Measurements from ENCODE around the gene IGFBP4. TPM values are rescaled to one million over a fixed set of nuclear protein-coding genes. Genes with fewer than 3 reads are reported as not detected.
A peak's percentile ranks its signal among the peaks of the same experiment; 100 is the strongest.

The IGFBP4 gene
- total and polyA plus RNA-seq, 2 of the 13 experiments (the other 11 are each of a cell fraction or from before 2014, with no cell fraction given), result 4.1 to 49.0 TPM

DNA sequence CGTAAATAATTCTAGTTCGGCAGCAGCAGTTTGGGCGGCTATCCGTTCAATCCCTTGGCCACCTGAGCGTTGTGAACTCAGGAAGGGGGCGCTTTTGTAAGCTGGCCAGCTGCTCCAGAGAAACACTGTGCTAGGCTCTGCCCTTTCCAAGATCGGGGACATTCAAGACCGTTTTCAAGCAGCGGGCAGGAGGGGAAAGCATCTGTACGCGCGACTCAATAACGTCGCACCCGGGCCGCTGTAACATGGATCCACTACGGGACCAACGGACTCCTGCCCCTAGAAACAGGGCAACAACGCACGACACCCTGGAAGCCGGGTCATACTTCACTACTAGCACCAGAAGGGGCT, 26.0 kb upstream of the IGFBP4 start (continued):
- TF ChIP-seq, protein P1, sequence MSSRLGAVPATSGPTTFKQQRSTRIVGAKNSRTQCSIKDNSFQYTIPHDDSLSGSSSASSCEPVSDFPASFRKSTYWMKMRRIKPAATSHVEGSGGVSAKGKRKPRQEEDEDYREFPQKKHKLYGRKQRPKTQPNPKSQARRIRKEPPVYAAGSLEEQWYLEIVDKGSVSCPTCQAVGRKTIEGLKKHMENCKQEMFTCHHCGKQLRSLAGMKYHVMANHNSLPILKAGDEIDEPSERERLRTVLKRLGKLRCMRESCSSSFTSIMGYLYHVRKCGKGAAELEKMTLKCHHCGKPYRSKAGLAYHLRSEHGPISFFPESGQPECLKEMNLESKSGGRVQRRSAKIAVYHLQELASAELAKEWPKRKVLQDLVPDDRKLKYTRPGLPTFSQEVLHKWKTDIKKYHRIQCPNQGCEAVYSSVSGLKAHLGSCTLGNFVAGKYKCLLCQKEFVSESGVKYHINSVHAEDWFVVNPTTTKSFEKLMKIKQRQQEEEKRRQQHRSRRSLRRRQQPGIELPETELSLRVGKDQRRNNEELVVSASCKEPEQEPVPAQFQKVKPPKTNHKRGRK (CRISPR knock-in tag; IDR thresholded peaks at IDR 0.05), result no peak
- TF ChIP-seq KAT2B (IDR thresholded peaks at IDR 0.05; ENCODE audit: borderline replicate concordance, low read depth, low read length), result no peak
- TF ChIP-seq RFX5 (IDR thresholded peaks at IDR 0.05; ENCODE audit: low read depth, low read length), result no peak
- no peak for TF ChIP-seq RFXANK (CRISPR knock-in tag; IDR thresholded peaks at IDR 0.05)
- TF ChIP-seq SSRP1 (CRISPR knock-in tag; IDR thresholded peaks at IDR 0.05), result no peak
- TF ChIP-seq RARA (CRISPR knock-in tag; IDR thresholded peaks at IDR 0.05), result no peak
- no peak for TF ChIP-seq ZNF33B (CRISPR knock-in tag; IDR thresholded peaks at IDR 0.05)
- TF ChIP-seq, protein P2, sequence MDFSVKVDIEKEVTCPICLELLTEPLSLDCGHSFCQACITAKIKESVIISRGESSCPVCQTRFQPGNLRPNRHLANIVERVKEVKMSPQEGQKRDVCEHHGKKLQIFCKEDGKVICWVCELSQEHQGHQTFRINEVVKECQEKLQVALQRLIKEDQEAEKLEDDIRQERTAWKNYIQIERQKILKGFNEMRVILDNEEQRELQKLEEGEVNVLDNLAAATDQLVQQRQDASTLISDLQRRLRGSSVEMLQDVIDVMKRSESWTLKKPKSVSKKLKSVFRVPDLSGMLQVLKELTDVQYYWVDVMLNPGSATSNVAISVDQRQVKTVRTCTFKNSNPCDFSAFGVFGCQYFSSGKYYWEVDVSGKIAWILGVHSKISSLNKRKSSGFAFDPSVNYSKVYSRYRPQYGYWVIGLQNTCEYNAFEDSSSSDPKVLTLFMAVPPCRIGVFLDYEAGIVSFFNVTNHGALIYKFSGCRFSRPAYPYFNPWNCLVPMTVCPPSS (IDR thresholded peaks at IDR 0.05), result no peak
- no peak for TF ChIP-seq CEBPB (IDR thresholded peaks at IDR 0.05; ENCODE audit: borderline replicate concordance, low read depth, low read length)
- TF ChIP-seq, protein P3, sequence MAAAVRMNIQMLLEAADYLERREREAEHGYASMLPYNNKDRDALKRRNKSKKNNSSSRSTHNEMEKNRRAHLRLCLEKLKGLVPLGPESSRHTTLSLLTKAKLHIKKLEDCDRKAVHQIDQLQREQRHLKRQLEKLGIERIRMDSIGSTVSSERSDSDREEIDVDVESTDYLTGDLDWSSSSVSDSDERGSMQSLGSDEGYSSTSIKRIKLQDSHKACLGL (CRISPR knock-in tag; IDR thresholded peaks at IDR 0.05), result no peak
- TF ChIP-seq ZNF768 (CRISPR knock-in tag; IDR thresholded peaks at IDR 0.05), result no peak
- TF ChIP-seq MEF2D (CRISPR knock-in tag; IDR thresholded peaks at IDR 0.05), result no peak
- 0 out of 2 replicates have a peak, but pooled peaks have one; percentile 22 for TF ChIP-seq ZFAT (CRISPR knock-in tag; conservative IDR thresholded peaks at IDR 0.05)
- TF ChIP-seq ZNF337 (CRISPR knock-in tag; IDR thresholded peaks at IDR 0.05; ENCODE audit: borderline replicate concordance, low read depth), result no peak
- TF ChIP-seq, protein P4, sequence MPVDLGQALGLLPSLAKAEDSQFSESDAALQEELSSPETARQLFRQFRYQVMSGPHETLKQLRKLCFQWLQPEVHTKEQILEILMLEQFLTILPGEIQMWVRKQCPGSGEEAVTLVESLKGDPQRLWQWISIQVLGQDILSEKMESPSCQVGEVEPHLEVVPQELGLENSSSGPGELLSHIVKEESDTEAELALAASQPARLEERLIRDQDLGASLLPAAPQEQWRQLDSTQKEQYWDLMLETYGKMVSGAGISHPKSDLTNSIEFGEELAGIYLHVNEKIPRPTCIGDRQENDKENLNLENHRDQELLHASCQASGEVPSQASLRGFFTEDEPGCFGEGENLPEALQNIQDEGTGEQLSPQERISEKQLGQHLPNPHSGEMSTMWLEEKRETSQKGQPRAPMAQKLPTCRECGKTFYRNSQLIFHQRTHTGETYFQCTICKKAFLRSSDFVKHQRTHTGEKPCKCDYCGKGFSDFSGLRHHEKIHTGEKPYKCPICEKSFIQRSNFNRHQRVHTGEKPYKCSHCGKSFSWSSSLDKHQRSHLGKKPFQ (CRISPR knock-in tag; IDR thresholded peaks at IDR 0.05; ENCODE audit: insufficient replicate concordance), result peak; percentile 13
- TF ChIP-seq PHF5A (CRISPR knock-in tag; IDR thresholded peaks at IDR 0.05; ENCODE audit: low read depth, unreplicated experiment), result no peak
- TF ChIP-seq, protein P5, sequence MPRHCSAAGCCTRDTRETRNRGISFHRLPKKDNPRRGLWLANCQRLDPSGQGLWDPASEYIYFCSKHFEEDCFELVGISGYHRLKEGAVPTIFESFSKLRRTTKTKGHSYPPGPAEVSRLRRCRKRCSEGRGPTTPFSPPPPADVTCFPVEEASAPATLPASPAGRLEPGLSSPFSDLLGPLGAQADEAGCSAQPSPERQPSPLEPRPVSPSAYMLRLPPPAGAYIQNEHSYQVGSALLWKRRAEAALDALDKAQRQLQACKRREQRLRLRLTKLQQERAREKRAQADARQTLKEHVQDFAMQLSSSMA (CRISPR knock-in tag; IDR thresholded peaks at IDR 0.05), result peak; percentile 81
- TF ChIP-seq, protein P6, sequence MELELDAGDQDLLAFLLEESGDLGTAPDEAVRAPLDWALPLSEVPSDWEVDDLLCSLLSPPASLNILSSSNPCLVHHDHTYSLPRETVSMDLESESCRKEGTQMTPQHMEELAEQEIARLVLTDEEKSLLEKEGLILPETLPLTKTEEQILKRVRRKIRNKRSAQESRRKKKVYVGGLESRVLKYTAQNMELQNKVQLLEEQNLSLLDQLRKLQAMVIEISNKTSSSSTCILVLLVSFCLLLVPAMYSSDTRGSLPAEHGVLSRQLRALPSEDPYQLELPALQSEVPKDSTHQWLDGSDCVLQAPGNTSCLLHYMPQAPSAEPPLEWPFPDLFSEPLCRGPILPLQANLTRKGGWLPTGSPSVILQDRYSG (CRISPR knock-in tag; IDR thresholded peaks at IDR 0.05), result no peak
- TF ChIP-seq, protein P7, sequence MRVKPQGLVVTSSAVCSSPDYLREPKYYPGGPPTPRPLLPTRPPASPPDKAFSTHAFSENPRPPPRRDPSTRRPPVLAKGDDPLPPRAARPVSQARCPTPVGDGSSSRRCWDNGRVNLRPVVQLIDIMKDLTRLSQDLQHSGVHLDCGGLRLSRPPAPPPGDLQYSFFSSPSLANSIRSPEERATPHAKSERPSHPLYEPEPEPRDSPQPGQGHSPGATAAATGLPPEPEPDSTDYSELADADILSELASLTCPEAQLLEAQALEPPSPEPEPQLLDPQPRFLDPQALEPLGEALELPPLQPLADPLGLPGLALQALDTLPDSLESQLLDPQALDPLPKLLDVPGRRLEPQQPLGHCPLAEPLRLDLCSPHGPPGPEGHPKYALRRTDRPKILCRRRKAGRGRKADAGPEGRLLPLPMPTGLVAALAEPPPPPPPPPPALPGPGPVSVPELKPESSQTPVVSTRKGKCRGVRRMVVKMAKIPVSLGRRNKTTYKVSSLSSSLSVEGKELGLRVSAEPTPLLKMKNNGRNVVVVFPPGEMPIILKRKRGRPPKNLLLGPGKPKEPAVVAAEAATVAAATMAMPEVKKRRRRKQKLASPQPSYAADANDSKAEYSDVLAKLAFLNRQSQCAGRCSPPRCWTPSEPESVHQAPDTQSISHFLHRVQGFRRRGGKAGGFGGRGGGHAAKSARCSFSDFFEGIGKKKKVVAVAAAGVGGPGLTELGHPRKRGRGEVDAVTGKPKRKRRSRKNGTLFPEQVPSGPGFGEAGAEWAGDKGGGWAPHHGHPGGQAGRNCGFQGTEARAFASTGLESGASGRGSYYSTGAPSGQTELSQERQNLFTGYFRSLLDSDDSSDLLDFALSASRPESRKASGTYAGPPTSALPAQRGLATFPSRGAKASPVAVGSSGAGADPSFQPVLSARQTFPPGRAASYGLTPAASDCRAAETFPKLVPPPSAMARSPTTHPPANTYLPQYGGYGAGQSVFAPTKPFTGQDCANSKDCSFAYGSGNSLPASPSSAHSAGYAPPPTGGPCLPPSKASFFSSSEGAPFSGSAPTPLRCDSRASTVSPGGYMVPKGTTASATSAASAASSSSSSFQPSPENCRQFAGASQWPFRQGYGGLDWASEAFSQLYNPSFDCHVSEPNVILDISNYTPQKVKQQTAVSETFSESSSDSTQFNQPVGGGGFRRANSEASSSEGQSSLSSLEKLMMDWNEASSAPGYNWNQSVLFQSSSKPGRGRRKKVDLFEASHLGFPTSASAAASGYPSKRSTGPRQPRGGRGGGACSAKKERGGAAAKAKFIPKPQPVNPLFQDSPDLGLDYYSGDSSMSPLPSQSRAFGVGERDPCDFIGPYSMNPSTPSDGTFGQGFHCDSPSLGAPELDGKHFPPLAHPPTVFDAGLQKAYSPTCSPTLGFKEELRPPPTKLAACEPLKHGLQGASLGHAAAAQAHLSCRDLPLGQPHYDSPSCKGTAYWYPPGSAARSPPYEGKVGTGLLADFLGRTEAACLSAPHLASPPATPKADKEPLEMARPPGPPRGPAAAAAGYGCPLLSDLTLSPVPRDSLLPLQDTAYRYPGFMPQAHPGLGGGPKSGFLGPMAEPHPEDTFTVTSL (CRISPR knock-in tag; IDR thresholded peaks at IDR 0.05; ENCODE audit: borderline replicate concordance), result no peak

Data from HepG2 (cell line).